T-cell (primary cell): ENCODE results near the gene KLF6. TPM values are rescaled to one million over a fixed set of nuclear protein-coding genes. Genes with fewer than 3 reads are reported as not detected.
"Not testable (repeated sequence)": the region's sequence is repeated elsewhere in the genome, so short reads cannot be mapped to it uniquely, and the experiment has no call there.

Experiments
- ATAC-seq, 4 experiments: fragments of 200-7000 bp in 3 of 4; fragments of 150-1000 bp in 1 of 4; cut with Tn5 transposase; replicated peaks in 1 of 4; 1 replicate in 3 of 4; 2 replicates in 1 of 4; pipeline ENCODE4 v1.10.0; 2021; ENCODE audit warnings: moderate library complexity in 3 of 4, mild to moderate bottlenecking in 2 of 4, moderate number of reproducible peaks in 1 of 4
- CTCF ChIA-PET, 2 donors: fragments of 300-600 bp; sonication (Branson Sonifier 250); formaldehyde crosslinking; loops; one replicate each; lab custom pipeline; 2022; ENCODE audit warnings: antibody characterized with exemption in 2 of 2; lab: Charles Lee
- POLR2A ChIA-PET, 2 donors: fragments of 300-600 bp; sonication (Branson Sonifier 250); formaldehyde crosslinking; loops; one replicate each; lab custom pipeline; 2022; ENCODE audit warnings: antibody characterized with exemption in 2 of 2; lab: Charles Lee
- DNase-seq, 35 experiments: peaks; one replicate each; pipeline versions ENCODE4 v3.0.0 to v3.0.0-alpha.2; 2013 to 2023
- H3K27ac ChIP-seq: one replicate; pipeline ENCODE4 v1.5.1; 2013; ENCODE audit warnings: low read length
- H3K27me3 ChIP-seq, 2 experiments: replicated peaks in 1 of 2; 1 replicate in 1 of 2; 2 replicates in 1 of 2; pipeline versions ENCODE4 v1.6.1 to v1.7.0; 2013; ENCODE audit warnings: low read length in 1 of 2, mixed read lengths in 1 of 2; ENCODE audit not compliant: control insufficient read depth in 2 of 2, insufficient read depth in 2 of 2; ENCODE audit errors: extremely low read depth in 1 of 2
- H3K36me3 ChIP-seq, 2 donors: 1 replicate in 1 of 2; 2 replicates in 1 of 2; pipeline versions ENCODE4 v1.6.1 to v1.7.0; 2013; ENCODE audit warnings: low read length in 1 of 2; ENCODE audit not compliant: control insufficient read depth in 2 of 2, insufficient read depth in 1 of 2; ENCODE audit errors: extremely low read depth in 1 of 2
- H3K4me1 ChIP-seq, 2 experiments: 1 replicate in 1 of 2; 2 replicates in 1 of 2; pipeline versions ENCODE4 v1.6.1 to v1.7.0; 2013; ENCODE audit warnings: low read length in 2 of 2, mixed read lengths in 1 of 2; ENCODE audit not compliant: insufficient read depth in 2 of 2, control insufficient read depth in 1 of 2; ENCODE audit errors: extremely low read depth in 1 of 2
- H3K4me3 ChIP-seq, 2 donors: 1 replicate in 1 of 2; 2 replicates in 1 of 2; pipeline versions ENCODE4 v1.5.1 to v1.7.0; 2013; ENCODE audit warnings: mild to moderate bottlenecking in 2 of 2, low read length in 1 of 2, moderate library complexity in 1 of 2; ENCODE audit not compliant: control insufficient read depth in 1 of 2; ENCODE audit errors: extremely low read depth in 1 of 2
- H3K9me3 ChIP-seq: 2 replicates; pipeline ENCODE4 v1.7.0; 2013
- H3K27ac Mint-ChIP-seq, 2 donors: one replicate each; pipeline ENCODE4 v1.8.0; 2020 to 2021; ENCODE audit warnings: mild to moderate bottlenecking in 2 of 2, mixed read lengths in 2 of 2
- H3K27me3 Mint-ChIP-seq, 2 donors: one replicate each; pipeline ENCODE4 v1.8.0; 2021 to 2022; ENCODE audit warnings: mixed read lengths in 2 of 2
- H3K36me3 Mint-ChIP-seq: one replicate; pipeline ENCODE4 v1.8.0; 2021; ENCODE audit warnings: mixed read lengths
- H3K4me1 Mint-ChIP-seq, 3 donors: one replicate each; pipeline ENCODE4 v1.8.0; 2020 to 2022; ENCODE audit warnings: mixed read lengths in 3 of 3, mild to moderate bottlenecking in 1 of 3
- H3K4me3 Mint-ChIP-seq, 3 donors: one replicate each; pipeline ENCODE4 v1.8.0; 2020 to 2022; ENCODE audit warnings: mild to moderate bottlenecking in 3 of 3, mixed read lengths in 3 of 3, moderate library complexity in 3 of 3
- H3K9me3 Mint-ChIP-seq, 3 donors: one replicate each; pipeline ENCODE4 v1.8.0; 2020 to 2022; ENCODE audit warnings: mixed read lengths in 3 of 3
- WGBS: methylation state at CpG from one replicate; pipeline ENCODE4 v1.1.5; 2013; ENCODE audit warnings: missing lambda C conversion rate; ENCODE audit not compliant: insufficient coverage; 5-methylcytosine and 5-hydroxymethylcytosine counted together
- total RNA-seq, 35 experiments: library from RNA in 6 of 35; stranded (reverse) in 6 of 35; fragments of 120-200 nt in 1 of 35; gene quantifications; one replicate each; pipeline versions ENCODE4 v1.2.1 to v1.2.4 and lab custom pipeline; 2013 to 2026

KLF6 gene
- total RNA-seq, 5 donors from 2014 or later (not counting 1 experiment from before 2014, with no cell fraction given), result 285 to 1,180 (median 400) TPM

DNA sequence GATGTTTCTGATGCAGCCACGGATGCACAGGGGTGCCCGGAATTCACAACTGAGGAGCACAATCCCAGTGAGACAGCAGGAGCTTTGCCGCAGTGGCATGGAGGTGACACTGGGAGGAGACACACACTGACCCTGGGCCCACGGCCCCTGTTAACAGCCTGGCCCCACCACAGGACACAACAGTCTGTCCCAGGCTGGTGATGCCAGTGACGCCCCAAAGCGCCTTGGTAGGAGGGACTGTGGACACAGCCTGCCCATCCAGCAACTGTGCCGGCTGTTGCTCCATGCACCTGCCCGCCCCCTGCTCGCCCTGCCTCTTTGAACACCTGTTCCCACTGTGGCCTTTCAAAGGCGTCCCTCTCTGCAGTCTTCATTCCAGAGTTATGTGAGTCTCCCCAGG is 49.8 kb downstream of the KLF6 start:
- POLR2A ChIA-PET, result no interaction called here
- Histone ChIP-seq H3K27me3 (no peaks in the 10 kb centered on the region), H3K27ac (no peak overlapping the region), H3K36me3 (no peaks in the 10 kb centered on the region), H3K4me1 (no peaks in the 10 kb centered on the region), H3K9me3 (no peaks in the 10 kb centered on the region), H3K4me3 (no peak overlapping the region)
- ATAC-seq, result no peak
- Mint-ChIP-seq H3K27me3 (no peaks in the 10 kb centered on the region), H3K4me3 (no peak overlapping the region), H3K4me1 (peaks cover 4 to 8% (median 8%) of the 10 kb centered on the region in 3 donors), H3K27ac (no peak overlapping the region), H3K36me3 (no peaks in the 10 kb centered on the region), H3K9me3 (peaks cover 0 to 6% (median 2%) of the 10 kb centered on the region in 3 donors)
- no peak for DNase-seq
- 89% methylated on average over 7 of the region's 10 CpGs for WGBS
- CTCF ChIA-PET, result no interaction called here

DNA sequence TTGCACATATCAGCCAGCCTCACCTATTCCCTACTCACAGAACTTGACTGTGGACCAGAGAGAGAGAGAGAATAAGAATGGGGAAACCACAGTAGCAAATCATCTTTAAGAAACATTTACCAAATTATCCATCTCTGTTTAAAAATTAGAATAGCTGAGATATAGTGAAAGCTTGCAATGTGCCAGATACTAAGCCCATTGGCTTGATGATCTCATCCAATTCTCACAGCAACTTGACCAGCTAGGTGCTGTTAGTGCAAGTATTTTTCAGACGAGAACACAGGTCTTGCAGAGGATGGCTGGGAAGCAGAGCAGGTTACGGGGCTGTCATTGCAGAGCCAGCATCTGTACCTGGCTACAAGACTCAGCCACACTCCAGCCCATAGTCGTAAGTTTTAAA is 50.9 kb downstream of the KLF6 start:
- H3K4me1 Mint-ChIP-seq, result peaks cover 0 to 2% (median 2%) of the 10 kb centered on the region in 3 donors
- 76% methylated on average over 2 of the region's 3 CpGs for WGBS
- POLR2A ChIA-PET, result no interaction called here

DNA sequence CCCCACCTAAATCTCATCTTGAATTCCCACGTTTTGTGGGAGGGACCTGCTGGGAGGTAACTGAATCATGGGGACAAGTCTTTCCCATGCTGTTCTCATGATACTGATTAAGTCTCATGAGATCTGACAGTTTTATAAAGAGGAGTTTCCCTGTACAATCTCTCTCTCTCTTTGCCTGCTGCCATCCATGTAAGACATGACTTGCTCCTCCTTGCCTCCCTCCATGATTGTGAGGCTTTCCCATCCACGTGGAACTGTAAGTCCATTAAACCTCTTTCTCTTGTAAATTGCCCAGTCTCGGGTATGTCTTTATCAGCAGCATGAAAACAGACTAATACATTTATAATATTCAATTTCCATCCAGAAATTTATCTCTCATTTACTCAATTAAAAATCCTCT is 52.8 kb downstream of the KLF6 start:
- H3K27ac ChIP-seq, H3K9me3 ChIP-seq, H3K4me3 ChIP-seq, ATAC-seq, H3K9me3 Mint-ChIP-seq, CTCF ChIA-PET, H3K4me1 Mint-ChIP-seq, H3K36me3 Mint-ChIP-seq, H3K27ac Mint-ChIP-seq, POLR2A ChIA-PET, H3K36me3 ChIP-seq, H3K4me3 Mint-ChIP-seq, H3K4me1 ChIP-seq, H3K27me3 ChIP-seq, H3K27me3 Mint-ChIP-seq, DNase-seq: not testable (repeated sequence)
- WGBS, result 100% methylated on average over 1 of the region's 3 CpGs

More for the DNA sequence above, 50.9 kb downstream of the KLF6 start:
- DNase-seq, result no peak
- Histone ChIP-seq H3K4me1 (no peaks in the 10 kb centered on the region), H3K27me3 (no peaks in the 10 kb centered on the region), H3K27ac (no peak overlapping the region), H3K9me3 (no peaks in the 10 kb centered on the region), H3K36me3 (no peaks in the 10 kb centered on the region), H3K4me3 (no peak overlapping the region)
- H3K36me3 Mint-ChIP-seq, result no peaks in the 10 kb centered on the region
- CTCF ChIA-PET, result no interaction called here
- peaks cover 0 to 3% of the 10 kb centered on the region in 2 donors for H3K27me3 Mint-ChIP-seq
- no peak for ATAC-seq
- H3K27ac Mint-ChIP-seq, result no peak overlapping the region
- H3K9me3 Mint-ChIP-seq, result peaks cover 0 to 6% (median 2%) of the 10 kb centered on the region in 3 donors
- H3K4me3 Mint-ChIP-seq, result no peak overlapping the region

DNA sequence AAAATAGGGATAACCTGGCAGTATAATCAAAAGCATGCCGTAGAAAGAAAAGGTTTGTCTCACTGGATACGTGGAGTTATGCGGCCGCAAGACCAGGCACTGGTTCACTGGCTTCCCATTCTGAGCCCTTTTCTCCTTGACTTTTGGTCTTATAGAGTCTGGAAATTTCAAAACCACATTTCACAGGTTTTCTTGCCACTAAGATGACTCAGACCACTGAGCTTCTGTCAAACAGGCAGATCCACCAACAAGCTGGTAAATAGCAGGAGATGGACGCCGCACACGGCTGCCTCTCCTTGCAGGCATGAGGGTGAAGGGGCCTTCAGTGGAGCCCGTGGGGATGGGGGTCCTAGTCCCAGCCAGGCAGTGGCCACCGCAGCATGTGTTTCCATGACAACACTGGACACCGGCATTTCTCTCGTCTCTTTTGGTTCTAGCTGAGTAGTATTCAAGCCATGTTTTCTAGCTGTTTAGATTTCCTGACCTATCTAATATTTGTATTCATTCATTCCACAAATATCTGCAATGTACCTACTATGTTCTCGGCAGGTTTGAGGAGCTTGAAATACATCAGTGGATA is 55.5 kb downstream of the KLF6 start:
- H3K4me3 ChIP-seq, result no peak overlapping the region
- H3K4me1 ChIP-seq, result no peaks in the 10 kb centered on the region
- no peaks in the 10 kb centered on the region for H3K36me3 Mint-ChIP-seq
- no peaks in the 10 kb centered on the region for H3K36me3 ChIP-seq
- POLR2A ChIA-PET, result no interaction called here
- 98% methylated on average over 7 of the region's 12 CpGs for whole genome bisulfite sequencing
- peaks cover 0 to 6% (median 2%) of the 10 kb centered on the region in 3 donors for H3K9me3 Mint-ChIP-seq
- DNase-seq, result no peak
- CTCF ChIA-PET, result no interaction called here
- no peak overlapping the region for H3K4me3 Mint-ChIP-seq
- no peaks in the 10 kb centered on the region for H3K4me1 Mint-ChIP-seq
- H3K27ac ChIP-seq, result no peak overlapping the region
- H3K27ac Mint-ChIP-seq, result no peak overlapping the region
- peaks cover 0 to 5% of the 10 kb centered on the region in 2 experiments for H3K27me3 ChIP-seq
- H3K9me3 ChIP-seq, result no peaks in the 10 kb centered on the region
- ATAC-seq, result no peak
- H3K27me3 Mint-ChIP-seq, result peaks cover 0 to 8% of the 10 kb centered on the region in 2 donors

DNA sequence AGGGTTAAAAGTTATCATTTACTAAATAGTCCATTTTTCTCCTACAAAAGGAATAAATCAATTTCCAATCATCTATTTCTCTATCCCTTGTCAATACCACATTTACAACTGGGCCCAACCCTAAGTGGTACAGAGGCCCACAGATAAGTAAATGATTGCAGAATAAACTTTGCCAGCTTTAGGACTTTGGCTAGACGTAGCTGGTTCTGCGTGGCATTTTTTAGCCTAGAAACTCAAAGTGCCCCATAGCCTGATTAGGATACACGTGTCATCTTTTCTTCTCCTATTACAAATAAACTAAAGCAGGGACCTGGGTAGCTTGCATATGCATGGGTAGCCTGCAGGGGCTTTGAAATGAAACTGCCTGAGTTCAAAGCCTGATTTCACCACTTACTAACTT is 56.4 kb downstream of the KLF6 start:
- Mint-ChIP-seq H3K27ac (no peak overlapping the region), H3K4me3 (no peak overlapping the region), H3K36me3 (no peaks in the 10 kb centered on the region), H3K4me1 (no peaks in the 10 kb centered on the region), H3K27me3 (peaks cover 0 to 8% of the 10 kb centered on the region in 2 donors), H3K9me3 (peaks cover 0 to 6% (median 2%) of the 10 kb centered on the region in 3 donors)
- Histone ChIP-seq H3K27me3 (peaks cover 0 to 5% of the 10 kb centered on the region in 2 experiments), H3K4me3 (no peak overlapping the region), H3K27ac (no peak overlapping the region), H3K9me3 (no peaks in the 10 kb centered on the region), H3K4me1 (no peaks in the 10 kb centered on the region), H3K36me3 (no peaks in the 10 kb centered on the region)
- DNase-seq (no peak), ATAC-seq (no peak)
- ChIA-PET CTCF (no interaction called here), POLR2A (no interaction called here)
- WGBS, result no CpG with 5 or more reads among the region's 3 CpGs

DNA sequence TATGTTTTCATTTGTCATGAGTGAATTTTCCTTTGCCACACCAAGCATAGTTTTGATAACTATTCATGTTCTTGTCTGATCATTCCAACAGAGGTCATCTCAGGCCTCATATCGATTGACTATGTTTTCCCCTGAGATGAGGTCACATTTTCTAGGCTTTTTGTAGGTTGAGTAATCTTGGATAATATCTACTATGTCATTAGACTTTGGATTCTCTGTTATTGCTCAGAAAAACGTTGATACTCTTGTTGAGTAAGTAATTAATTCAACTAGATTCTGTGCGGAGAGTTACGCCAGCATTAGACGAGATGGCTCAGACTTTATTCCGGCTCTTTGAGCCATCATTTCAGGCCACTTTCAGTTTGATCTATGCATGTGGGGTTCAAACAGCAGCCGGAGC is 57.7 kb downstream of the KLF6 start:
- Mint-ChIP-seq H3K27ac (no peak overlapping the region), H3K4me1 (no peaks in the 10 kb centered on the region), H3K4me3 (no peak overlapping the region), H3K27me3 (peaks cover 0 to 8% of the 10 kb centered on the region in 2 donors), H3K36me3 (no peaks in the 10 kb centered on the region), H3K9me3 (peaks cover 0 to 2% (median 2%) of the 10 kb centered on the region in 3 donors)
- Histone ChIP-seq H3K27ac (no peak overlapping the region), H3K27me3 (peaks cover 0 to 5% of the 10 kb centered on the region in 2 experiments), H3K4me1 (no peaks in the 10 kb centered on the region), H3K36me3 (no peaks in the 10 kb centered on the region), H3K9me3 (no peaks in the 10 kb centered on the region), H3K4me3 (no peak overlapping the region)
- WGBS, result 90% methylated on average over 4 of the region's 7 CpGs
- ATAC-seq (no peak), DNase-seq (no peak)
- ChIA-PET CTCF (no interaction called here), POLR2A (no interaction called here)
